DMS53 treated with DMSO at 0.1 percent for 48 hours (cell line): ENCODE measurements around the gene ACBD4.

ENCODE experiments used
- DNase-seq: peaks from one replicate; lab custom pipeline; 2025; ENCODE audit not compliant: unreplicated experiment; lab: John Stamatoyannopoulos, UW

ACBD4 gene, protein sequence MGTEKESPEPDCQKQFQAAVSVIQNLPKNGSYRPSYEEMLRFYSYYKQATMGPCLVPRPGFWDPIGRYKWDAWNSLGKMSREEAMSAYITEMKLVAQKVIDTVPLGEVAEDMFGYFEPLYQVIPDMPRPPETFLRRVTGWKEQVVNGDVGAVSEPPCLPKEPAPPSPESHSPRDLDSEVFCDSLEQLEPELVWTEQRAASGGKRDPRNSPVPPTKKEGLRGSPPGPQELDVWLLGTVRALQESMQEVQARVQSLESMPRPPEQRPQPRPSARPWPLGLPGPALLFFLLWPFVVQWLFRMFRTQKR

DNA sequence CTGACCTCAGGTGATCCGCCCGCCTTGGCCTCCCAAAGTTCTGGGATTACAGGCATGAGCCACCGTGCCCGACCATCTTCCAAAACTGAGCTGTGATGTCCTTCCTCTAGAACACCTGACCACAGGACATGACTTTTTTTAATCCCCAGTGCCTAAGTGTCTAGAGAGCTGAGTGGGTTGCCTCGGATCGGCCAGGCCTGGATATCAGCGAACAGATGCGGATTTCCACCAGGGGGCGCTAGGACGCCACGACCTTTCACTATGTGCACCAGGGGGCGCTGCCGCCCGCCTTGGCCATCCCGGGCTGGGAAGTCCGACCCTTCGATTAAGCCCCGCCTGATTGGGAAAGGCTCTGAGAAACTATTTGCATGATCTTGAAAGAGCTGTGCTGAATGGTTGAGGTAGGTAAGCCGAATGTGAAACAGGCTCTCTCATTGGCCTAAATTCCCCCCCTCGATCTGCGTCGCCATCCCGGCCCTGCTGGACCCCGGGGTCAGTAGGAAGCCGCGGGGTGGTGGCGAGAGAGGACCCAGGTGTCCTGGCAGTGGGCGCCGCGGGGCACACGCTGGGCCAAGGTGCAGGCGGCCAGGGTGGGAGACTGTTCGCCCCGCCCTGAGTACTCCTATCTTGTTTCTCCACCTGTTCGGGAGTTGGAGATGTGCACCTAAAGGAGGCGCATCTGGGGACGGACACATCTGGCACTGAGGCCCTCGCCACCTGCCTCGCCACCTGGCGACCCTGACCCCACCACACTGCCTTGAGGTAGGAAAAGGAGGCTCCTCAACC lies at the start of gene ACBD4:
Gene ACBD4, plus strand, starts transcription at position 496 of the 786 bp plus-strand sequence. CDS start 458 bp downstream, outside the sequence.
- DNase-seq: peak; percentile 99

DNA sequence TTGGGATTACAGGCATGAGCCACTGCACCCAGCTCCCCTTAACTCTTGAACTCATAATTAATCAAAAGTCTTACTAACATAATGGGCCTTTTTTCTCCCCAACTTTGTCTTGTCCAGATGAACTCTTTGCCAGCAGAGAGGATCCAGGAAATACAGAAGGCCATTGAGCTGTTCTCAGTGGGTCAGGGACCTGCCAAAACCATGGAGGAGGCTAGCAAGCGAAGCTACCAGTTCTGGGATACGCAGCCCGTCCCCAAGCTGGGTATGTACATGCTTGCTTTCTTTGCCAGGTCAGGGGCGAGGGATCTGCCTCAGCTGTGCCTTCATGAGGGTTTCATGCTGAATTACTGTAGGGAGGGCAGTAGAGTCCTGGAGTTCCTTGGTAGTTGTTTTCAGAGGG lies 49.1 kb upstream of the ACBD4 start:
- no peak for DNase-seq

DNA sequence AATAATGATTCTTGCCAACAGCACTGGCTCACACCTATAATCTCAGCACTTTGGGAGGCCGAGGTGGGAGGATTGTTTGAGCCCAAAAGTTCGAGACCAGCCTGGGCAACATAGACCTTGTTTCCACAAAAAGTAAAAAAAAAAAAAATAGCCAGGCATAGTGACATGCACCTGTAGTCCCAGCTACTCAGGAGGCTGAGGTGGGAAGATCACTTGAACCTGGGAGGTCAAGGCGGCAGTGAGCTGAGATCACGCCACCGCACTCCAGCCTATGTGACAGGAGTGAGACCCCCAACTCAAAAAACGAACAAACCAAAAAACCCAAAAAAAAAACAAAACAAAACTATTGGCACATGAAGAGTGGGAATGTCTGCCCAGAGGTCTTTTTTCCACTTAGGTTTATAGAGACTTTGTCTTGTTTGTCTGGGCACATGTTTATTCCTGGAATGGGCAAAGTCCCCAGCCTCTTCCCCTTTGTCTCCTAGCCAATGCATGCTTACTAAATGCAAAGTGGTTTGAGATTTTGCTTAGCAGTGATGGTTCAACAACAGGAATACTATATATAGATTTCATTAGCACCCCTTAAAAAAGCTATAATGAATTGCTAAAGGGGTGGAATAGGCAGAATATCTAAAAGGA lies 48.5 kb upstream of the ACBD4 start:
- DNase-seq: no peak

DNA sequence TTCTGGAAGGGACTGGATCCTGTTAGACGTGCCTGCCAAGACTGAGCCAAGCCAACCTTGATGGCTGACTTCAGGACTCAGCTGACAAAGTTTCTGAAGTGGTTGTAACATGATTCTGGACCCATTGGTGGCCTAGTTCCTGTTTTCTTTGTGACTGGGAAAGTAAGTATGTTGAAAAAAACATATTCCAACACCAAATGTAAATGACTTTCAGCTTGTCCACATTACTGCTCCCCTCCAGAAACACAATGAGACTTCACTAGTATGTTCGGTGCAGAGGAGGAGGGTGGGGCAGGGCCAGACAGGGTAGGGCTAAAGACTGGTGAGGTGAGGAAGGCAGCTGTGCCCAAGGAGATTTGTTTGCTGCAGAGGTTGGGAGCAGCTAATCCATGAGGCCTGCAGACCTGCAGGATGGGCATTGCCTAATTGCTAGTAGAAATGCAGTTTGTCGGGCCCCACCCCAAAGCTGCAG lies 47.9 kb upstream of the ACBD4 start:
- no peak for DNase-seq

DNA sequence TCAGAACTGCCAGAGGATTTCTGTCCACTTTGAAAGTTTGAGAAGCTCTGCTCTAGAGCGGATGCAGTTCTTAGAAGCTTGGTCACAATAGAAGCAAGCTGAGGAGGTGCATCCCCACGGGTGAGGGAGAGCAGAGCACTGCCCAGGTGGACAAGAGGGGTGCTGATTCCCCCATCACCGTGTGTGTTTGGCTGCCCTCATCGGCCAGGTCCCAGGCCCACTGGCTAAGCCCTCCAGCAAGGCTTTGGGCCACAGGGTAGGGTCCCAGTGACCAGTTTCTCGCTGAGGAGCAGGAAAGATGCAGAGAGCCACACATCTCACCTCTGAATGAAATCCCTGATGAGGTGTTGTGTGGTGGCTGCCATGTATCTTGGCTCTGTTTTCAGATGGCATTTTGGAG lies 47.5 kb upstream of the ACBD4 start:
- DNase-seq: no peak

DNA sequence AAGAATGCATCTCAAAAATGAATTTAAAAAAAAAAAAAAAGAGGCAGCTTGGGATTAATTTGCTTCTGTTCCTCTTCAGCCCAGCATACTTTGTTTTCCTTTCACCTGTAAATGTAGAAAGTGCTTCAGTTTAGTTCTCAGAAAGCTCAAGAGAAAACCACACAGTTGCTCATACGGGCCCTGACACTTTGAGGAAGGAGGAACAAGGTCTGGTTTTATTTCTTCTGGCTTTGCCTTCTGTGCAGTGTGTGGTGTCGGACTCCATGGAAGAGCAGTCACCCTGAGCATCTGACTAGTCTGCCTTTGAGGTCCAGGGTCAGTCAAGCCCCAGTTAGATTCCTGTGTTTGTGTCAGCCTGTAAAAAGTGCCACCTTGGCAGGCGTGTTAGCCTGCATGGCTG lies 46.7 kb upstream of the ACBD4 start:
- no peak for DNase-seq

DNA sequence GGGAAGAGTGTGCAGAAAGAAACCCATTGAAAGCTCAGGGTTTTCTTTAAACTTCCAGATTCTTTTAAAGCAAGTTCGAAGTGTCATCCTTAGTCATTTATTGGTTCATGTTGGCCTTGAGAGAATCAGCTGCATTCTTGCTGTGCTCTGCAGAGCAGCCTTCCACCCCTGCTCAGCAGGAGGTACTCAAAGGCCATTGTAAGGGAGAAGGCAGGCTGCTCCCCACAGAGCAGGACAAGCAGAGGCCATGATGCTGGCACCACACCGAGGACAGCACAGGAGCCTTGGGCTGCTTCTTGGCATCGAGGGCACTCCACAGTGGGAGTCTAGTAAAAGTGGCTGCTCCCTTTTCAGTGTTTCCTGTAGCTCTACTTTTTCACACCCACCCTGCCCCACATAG lies 44.8 kb upstream of the ACBD4 start:
- no peak for DNase-seq

DNA sequence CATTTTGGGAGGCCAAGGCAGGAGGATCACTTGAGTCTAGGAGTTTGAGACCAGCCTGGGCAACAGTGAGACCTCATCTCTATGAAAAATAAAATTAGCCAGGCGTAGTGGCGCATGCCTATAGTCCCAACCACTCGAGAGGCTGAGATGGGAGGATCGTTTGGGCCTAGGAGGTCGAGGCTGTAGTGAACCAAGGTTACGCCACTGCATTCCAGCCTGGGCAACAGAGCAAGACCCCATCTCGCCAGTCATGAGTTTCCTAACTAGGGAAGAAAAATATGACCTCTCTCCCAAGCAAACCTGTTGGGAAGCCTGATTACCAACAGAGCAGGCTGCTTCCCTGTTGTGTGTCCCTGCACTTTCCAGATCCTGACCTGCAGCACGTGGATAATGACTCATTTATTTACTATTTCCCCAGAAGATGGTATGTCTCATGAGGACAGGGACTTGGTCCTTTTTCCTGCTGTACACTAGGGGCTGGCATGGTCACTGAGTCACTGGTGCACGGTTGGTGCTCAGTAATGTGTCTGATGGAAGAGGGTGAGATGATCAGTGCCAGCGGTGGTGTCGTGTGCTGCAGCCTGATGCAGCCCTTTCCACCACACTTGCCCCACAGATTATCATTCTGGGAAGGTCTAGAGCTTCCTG lies 43.6 kb upstream of the ACBD4 start:
- no peak for DNase-seq

DNA sequence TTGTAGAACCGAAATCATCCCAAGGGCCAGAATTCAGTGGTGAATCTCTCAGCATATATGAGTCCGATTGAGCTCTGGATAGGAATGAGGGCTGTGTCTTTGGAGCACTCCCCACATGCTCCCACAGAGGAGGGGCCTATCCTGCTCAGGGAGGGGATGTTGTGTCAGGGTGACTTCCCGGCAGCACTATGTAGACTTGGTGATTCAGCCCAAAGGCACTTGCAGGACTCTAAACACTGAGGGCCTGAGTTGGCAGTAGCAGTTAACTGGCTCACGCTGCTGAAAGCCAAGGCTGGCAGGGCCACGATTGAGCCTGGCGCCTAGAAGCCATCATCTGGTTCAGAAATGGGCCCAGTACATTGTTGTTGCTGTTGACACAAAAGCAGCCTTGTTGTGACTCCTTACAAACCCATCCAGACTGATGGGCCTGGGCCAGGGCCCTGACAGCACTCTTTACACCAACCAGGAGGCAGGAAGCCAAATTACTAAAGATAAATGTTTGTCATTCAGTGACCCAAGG lies 42.5 kb upstream of the ACBD4 start:
- no peak for DNase-seq

DNA sequence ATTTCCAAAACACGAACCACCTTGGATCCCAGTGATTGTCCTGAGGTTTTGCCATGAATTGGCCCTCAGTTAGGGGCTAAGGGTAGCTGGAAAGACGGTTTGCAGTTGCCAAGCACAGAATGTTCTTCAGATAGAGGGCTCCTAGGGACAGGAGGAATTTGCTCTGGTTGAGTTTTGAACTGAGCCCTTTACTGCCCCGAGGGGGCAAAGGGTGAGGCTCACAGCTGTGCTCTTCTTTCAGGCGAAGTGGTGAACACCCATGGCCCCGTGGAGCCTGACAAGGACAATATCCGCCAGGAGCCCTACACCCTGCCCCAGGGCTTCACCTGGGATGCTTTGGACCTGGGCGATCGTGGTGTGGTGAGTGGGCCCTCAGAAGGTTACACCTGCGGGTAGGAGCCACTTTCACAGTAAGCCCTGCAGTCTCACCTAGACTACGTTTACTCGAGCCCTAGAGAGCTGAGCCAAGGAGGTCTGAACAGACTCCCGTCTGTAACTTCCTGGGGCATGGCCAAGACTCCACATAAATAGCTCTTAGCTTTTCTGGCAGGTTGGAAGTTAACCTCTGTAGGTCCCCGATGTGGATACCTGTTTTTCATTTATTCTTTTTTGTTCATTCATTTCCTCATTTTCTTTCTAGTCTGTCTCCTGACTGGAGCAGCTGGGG lies 41.9 kb upstream of the ACBD4 start:
- DNase-seq: no peak

DNA sequence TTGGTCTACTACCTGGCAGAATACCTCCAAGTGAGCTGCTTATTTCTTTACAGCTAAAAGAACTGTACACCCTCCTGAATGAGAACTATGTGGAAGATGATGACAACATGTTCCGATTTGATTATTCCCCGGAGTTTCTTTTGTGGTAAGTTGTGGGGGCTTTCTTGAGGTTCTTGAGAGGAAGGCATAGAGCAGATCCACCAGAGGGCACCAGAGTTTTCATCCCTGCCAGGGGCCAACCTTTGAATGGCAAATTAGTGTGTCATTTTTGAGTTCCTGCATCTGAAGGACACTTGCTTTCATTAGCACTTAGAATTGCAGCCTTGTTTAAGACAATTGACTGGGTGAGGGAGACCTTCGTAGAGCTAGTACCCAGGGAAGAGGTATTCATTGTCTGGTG lies 39.3 kb upstream of the ACBD4 start:
- DNase-seq: no peak

DNA sequence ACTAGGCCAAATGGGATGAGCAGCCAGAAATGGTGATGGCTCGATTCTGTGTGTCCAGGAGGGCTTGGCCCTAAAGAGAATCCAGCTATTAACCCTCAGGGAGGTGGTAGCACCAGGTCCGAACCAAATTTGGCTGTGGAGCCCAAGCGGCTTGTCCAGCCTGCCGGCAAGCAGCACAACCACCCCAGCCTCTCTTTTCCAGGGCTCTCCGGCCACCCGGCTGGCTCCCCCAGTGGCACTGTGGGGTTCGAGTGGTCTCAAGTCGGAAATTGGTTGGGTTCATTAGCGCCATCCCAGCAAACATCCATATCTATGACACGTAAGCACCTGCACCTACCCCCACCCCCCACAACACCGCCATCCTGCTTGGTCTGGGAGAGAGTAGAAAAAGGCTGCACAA lies 38.6 kb upstream of the ACBD4 start:
- DNase-seq: no peak

DNA sequence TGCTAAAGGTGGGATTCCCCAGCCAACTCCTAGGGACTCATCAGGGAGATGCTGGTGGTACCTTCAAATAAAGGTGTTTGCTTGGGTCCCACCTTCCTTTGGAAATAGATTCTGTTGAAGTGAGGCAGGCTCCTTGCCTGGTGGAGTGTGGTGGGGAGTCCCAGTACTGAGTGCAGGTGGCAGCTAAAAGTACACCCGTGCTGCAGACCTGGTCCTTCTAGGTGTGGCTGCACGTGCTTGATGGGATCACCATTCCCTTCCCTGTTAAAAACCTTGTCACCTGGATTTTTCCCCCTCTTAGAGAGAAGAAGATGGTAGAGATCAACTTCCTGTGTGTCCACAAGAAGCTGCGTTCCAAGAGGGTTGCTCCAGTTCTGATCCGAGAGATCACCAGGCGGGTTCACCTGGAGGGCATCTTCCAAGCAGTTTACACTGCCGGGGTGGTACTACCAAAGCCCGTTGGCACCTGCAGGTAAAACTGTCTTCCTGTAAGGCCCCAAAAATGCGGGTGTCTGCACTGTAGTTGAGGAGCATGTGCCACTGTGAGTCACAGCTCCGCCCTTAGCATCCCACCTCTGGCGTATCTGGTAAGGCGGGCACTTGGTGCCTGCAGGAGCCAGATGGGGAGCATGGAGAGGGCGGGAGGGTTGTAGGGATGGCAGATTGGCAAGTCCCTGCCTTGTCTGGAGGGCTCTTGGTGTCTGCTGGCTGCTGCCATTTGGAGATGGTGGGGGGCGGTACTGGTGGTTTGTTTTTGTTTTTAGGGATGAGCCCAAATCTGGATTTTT lies 37.2 kb upstream of the ACBD4 start:
- no peak for DNase-seq

DNA sequence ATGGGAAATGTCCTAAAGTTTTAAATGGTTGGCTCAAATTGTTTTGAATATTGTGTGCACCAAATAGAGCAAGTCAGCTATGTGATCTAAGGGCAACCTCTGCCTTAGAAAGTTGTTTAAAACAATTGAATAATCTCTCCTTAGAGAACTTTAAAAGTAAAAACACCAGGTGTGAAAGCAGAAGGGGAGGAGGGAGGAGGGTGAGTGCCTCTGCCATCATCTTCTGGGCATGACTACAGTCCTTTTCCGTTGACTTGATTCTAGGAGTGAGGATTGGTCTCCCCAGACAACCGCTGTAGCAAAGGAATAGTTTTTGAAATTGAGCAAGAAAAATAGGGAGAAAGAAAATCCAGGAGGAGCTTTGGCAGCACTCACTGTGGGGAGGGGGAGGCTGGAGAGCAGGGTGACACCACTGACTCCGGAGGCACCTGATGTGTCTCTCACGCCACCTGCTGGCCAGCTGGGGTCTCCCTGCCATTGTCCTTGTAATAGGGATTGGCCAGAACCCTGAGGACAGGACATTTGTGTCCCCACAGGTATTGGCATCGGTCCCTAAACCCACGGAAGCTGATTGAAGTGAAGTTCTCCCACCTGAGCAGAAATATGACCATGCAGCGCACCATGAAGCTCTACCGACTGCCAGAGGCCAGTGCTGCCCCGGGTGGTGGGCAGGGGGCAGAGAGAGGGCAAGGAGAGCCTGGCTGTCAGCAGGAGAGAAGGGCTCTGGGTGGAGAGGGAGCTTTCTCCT lies 36.4 kb upstream of the ACBD4 start:
- peak; percentile 60 for DNase-seq

DNA sequence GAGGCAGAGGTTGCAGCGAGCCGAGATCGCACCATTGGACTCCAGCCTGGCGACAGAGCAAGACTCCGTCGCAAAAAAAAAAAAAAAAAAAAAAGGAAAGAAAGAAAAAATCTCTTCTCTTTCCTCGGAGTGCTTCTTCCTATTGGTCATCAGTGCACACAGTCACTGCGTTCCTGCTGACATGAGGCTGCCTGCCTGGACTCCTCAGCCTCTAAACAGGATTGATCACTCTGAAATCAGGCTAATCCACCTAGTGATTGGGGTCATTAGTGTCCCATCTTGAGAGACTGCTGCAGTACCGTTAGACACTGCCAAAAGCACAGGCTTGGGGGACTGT lies 34.0 kb upstream of the ACBD4 start:
- no peak for DNase-seq

DNA sequence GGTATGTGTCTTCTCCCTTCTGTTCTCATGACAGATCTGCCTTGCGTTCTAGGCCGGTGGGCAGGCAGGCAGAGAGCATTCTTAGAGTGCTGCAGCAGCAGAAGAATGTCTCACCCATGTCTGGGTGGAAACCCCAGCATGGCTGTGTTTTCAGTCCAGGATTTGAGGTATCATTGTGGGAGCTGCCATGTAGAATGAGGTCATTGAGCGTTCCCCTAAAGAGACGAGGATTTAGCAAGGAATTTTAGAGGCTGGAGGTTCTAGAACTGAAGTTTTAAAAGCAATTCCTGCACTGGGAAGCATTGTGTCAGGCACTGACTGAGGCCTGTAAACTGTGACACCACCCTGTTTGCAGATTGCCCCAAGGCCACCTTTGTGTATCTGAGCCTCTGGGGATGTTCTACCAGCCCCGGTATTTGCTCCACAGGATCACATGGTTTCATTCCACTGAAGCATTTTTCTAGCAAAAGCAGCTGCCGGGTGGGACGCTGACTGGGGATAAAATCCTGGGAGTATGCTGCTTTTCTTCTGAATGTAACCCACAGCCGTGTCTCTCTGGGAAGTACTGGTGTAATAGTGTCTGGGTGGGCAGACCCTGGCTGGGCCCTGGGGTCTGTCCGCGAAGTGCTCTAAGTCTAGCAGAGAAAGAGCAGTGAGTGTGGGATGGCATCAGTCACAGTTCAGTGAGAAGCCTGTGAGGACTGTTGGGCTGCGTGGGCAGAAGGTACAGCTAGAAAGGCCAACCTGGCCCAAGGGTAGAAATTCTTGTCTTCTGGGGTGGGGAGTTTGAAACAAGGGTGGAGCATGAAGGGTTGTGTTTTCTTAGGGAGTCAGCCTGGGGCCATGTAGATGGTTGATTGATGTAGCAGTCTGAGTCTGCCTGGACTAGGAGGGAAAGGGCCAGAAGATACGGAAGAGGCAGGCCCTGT lies 33.3 kb upstream of the ACBD4 start:
- no peak for DNase-seq

DNA sequence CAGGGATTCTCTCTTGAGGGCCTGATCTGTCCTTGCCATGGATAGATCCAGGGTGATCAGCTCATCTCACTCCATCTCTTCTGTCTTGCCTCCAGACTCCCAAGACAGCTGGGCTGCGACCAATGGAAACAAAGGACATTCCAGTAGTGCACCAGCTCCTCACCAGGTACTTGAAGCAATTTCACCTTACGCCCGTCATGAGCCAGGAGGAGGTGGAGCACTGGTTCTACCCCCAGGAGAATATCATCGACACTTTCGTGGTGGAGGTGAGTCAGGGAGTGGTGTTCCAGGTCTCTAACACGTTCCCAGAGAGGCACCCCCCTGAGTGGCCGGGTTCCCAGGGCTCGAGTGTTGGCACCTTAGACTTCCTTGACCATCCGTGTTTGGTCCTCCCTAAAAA lies 32.6 kb upstream of the ACBD4 start:
- DNase-seq: no peak

DNA sequence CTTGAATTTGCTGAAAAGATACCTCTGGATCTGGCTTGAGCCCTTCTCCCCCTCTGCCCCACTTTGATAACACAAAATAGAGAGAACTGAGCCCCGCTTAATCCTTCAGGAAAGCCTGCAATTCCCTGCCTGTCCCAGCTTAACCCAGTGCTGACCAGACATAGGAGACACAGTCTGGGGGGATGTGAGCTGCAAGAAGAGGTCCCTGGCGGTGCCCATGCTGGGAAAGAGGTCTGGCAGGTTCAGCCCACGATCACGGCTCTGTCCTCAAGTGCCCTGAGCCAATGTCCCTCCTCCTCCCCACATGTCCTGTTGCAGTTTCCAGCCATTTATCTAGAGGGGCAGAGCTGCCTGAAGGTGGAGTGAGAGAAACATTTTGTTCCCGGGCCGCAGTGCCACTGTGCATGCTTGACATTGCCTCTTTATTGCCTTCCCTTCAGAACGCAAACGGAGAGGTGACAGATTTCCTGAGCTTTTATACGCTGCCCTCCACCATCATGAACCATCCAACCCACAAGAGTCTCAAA lies 32.2 kb upstream of the ACBD4 start:
- DNase-seq: no peak
